HCT116 (cell line): Measurements from ENCODE around the gene FNBP1.

Source experiments
- CEBPB ChIP-seq: IDR thresholded peaks from 2 replicates; pipeline ENCODE4 v1.6.1; 2012; ENCODE audit warnings: low read depth
- EZH2 ChIP-seq: fragments of 200-600 bp; sonication (generic); IDR thresholded peaks from 2 replicates; pipeline ENCODE4 v1.6.1; 2017; ENCODE audit warnings: antibody characterized with exemption, mixed run types
- POLR2A ChIP-seq: IDR thresholded peaks from 2 replicates; pipeline ENCODE4 v1.7.0; 2011; ENCODE audit warnings: borderline replicate concordance; ENCODE audit not compliant: insufficient read depth, insufficient read length; ENCODE audit errors: extremely low read depth
- REST ChIP-seq: IDR thresholded peaks from 2 replicates; pipeline ENCODE4 v1.6.1; 2012; ENCODE audit warnings: low read depth
- SP1 ChIP-seq: IDR thresholded peaks from 2 replicates; pipeline ENCODE4 v1.6.1; 2012; ENCODE audit warnings: low read depth
- YY1 ChIP-seq: IDR thresholded peaks from 2 replicates; pipeline ENCODE4 v1.6.1; 2011; ENCODE audit warnings: low read length, low read depth, moderate library complexity, mild to moderate bottlenecking; ENCODE audit not compliant: insufficient replicate concordance; ENCODE audit errors: extremely low read depth
- TF ChIP-seq, protein P1 (sequence below), 3 experiments: fragments of 200-600 bp in 1 of 3; sonication (generic) in 1 of 3; IDR thresholded peaks in 2 of 3; conservative IDR thresholded peaks in 1 of 3; 2 replicates each; pipeline ENCODE4 v1.5.1; 2012 to 2017; ENCODE audit warnings: low read depth in 2 of 3, low read length in 2 of 3, antibody characterized with exemption in 1 of 3, borderline replicate concordance in 1 of 3, control low read depth in 1 of 3, mild to moderate bottlenecking in 1 of 3, mixed read lengths in 1 of 3, mixed run types in 1 of 3, moderate library complexity in 1 of 3; ENCODE audit not compliant: insufficient read depth in 1 of 3
- TF ChIP-seq, protein P2 (sequence below): IDR thresholded peaks from 2 replicates; pipeline ENCODE4 v1.6.1; 2012

- TF ChIP-seq, protein P1, sequence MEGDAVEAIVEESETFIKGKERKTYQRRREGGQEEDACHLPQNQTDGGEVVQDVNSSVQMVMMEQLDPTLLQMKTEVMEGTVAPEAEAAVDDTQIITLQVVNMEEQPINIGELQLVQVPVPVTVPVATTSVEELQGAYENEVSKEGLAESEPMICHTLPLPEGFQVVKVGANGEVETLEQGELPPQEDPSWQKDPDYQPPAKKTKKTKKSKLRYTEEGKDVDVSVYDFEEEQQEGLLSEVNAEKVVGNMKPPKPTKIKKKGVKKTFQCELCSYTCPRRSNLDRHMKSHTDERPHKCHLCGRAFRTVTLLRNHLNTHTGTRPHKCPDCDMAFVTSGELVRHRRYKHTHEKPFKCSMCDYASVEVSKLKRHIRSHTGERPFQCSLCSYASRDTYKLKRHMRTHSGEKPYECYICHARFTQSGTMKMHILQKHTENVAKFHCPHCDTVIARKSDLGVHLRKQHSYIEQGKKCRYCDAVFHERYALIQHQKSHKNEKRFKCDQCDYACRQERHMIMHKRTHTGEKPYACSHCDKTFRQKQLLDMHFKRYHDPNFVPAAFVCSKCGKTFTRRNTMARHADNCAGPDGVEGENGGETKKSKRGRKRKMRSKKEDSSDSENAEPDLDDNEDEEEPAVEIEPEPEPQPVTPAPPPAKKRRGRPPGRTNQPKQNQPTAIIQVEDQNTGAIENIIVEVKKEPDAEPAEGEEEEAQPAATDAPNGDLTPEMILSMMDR (IDR thresholded peaks at IDR 0.05 in 2 of 3, conservative IDR thresholded peaks at IDR 0.05 in 1 of 3; ENCODE audit: borderline replicate concordance in 1 of 3, insufficient read depth in 1 of 3, low read depth in 2 of 3, low read length in 2 of 3): no peak
- no peak for TF ChIP-seq YY1
- no peak for TF ChIP-seq EZH2
- no peak for TF ChIP-seq POLR2A
- no peak for TF ChIP-seq SP1
- TF ChIP-seq CEBPB: no peak
- TF ChIP-seq REST: no peak
- TF ChIP-seq, protein P2, sequence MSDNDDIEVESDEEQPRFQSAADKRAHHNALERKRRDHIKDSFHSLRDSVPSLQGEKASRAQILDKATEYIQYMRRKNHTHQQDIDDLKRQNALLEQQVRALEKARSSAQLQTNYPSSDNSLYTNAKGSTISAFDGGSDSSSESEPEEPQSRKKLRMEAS: no peak
Measured at GRCh38 chr9:130043654-130044623, 950 bp upstream of the FNBP1 start.
